ENCODE measurements around the gene TMED10. TPM values are rescaled to one million over a fixed set of nuclear protein-coding genes. Genes with fewer than 3 reads are reported as not detected.

Gene TMED10
- total and polyA plus RNA-seq, 2 of the 13 experiments (the other 11 are each of a cell fraction or from before 2014, with no cell fraction given), result 311 to 377 TPM

DNA sequence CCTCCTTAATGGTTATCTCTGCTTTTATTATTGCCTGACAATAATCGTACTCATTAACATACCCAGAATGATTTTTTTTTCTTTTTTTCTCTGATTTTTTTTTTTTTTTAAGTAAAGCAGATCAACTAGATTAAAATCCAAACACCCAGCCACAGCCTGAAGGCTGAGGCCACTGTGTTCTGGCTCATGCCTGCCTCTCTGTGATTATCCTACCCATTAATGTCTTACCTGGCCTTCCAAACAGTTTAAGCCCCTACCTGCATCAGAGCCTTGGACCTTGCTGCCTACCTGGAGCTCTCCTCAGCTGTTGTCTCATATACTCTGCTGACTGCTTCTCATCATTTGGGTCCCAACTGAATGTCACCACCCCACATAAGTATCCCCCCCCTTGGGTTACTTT is 6.8 kb upstream of the TMED10 start:
- DNase-seq (ENCODE audit: low spot score) (no peak), ATAC-seq (no peak), FAIRE-seq (no peak)
- peaks cover 45% of the 10 kb centered on the region for H3K4me1 ChIP-seq (ENCODE audit: insufficient read depth, low read length)
- no peaks in the 10 kb centered on the region for H4K20me1 ChIP-seq (ENCODE audit: insufficient read depth, low read length)
- no peaks in the 10 kb centered on the region for H3K9me3 ChIP-seq (ENCODE audit: low read length)
- in situ Hi-C loops (cut with HindIII; ENCODE audit: extremely low pct_ligation_motif_present, low pct_unique_long_range_greater_than_20kb) (no loop called here), intact Hi-C loops (cut with micrococcal nuclease; ENCODE audit: unreplicated experiment) (no loop called here)
- no peak overlapping the region for H3K9ac ChIP-seq (ENCODE audit: insufficient read depth, low read depth, low read length)
- no peaks in the 10 kb centered on the region for H3K36me3 ChIP-seq (replicated peaks in 1 of 2; ENCODE audit: control insufficient read depth in 1 of 2, insufficient read depth in 2 of 2, low read length in 2 of 2)
- 5% methylated on average over 1 of the region's 1 CpG for WGBS (ENCODE audit: low lambda C conversion rate)
- no peak overlapping the region for H2AFZ ChIP-seq (ENCODE audit: low read length)
- no peak overlapping the region for H3K27ac ChIP-seq (ENCODE audit: extremely low read length, insufficient read depth, low read length)
- H3K27me3 ChIP-seq (ENCODE audit: control insufficient read depth in 1 of 2, insufficient read depth in 2 of 2, low read length in 2 of 2), result no peaks in the 10 kb centered on the region; a peak in 2 of 5 replicates
- no peak overlapping the region for H3K4me3 ChIP-seq (replicated peaks in 1 of 3; ENCODE audit: insufficient read depth in 1 of 3, low read depth in 2 of 3, low read length in 3 of 3)
- POLR2A ChIA-PET, result interaction anchor here (0.8 kb wide), 1 partner anchor 13 kb away, joined by 3 read pairs; no protein-coding TSS in a partner anchor
- CTCF ChIA-PET (ENCODE audit: low intra/inter-chr PET ratio, low total read pairs), result no interaction called here
- BruUV-seq (replicated peaks), result no TSS peak
- H3K79me2 ChIP-seq (ENCODE audit: insufficient read depth, low read length), result no peaks in the 10 kb centered on the region
- no peak overlapping the region for H3K4me2 ChIP-seq (ENCODE audit: low read depth, low read length)
- TF ChIP-seq, protein P1, sequence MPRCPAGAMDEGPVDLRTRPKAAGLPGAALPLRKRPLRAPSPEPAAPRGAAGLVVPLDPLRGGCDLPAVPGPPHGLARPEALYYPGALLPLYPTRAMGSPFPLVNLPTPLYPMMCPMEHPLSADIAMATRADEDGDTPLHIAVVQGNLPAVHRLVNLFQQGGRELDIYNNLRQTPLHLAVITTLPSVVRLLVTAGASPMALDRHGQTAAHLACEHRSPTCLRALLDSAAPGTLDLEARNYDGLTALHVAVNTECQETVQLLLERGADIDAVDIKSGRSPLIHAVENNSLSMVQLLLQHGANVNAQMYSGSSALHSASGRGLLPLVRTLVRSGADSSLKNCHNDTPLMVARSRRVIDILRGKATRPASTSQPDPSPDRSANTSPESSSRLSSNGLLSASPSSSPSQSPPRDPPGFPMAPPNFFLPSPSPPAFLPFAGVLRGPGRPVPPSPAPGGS (CRISPR knock-in tag; IDR thresholded peaks at IDR 0.05), result no peak
- TF ChIP-seq, protein P2, sequence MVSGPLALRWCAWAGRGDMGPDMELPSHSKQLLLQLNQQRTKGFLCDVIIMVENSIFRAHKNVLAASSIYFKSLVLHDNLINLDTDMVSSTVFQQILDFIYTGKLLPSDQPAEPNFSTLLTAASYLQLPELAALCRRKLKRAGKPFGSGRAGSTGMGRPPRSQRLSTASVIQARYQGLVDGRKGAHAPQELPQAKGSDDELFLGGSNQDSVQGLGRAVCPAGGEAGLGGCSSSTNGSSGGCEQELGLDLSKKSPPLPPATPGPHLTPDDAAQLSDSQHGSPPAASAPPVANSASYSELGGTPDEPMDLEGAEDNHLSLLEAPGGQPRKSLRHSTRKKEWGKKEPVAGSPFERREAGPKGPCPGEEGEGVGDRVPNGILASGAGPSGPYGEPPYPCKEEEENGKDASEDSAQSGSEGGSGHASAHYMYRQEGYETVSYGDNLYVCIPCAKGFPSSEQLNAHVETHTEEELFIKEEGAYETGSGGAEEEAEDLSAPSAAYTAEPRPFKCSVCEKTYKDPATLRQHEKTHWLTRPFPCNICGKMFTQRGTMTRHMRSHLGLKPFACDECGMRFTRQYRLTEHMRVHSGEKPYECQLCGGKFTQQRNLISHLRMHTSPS (CRISPR knock-in tag; IDR thresholded peaks at IDR 0.05; ENCODE audit: low read depth), result no peak
- TF ChIP-seq RFXANK (CRISPR knock-in tag; IDR thresholded peaks at IDR 0.05) (no peak), ZNF607 (CRISPR knock-in tag; IDR thresholded peaks at IDR 0.05; ENCODE audit: borderline replicate concordance) (no peak)

DNA sequence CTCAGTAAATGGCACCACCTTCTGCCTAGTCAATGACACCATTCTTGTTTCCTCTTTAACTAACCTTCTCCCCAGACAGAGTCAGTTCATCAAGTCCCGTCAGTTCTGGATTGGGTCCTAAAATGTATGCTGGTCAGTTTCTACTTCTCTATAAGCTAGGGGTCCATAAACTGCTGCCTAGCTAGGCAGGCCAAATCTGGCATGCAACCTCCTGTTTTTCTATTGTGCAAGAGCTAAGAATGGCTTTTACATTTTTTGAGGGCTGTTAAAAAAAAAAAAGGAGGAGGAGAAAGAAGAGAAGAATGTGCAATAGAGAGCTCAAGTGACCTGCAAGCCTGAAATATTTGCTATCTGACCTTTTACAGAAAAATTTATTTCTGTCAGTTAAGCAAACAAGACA is 6.4 kb upstream of the TMED10 start:
- intact Hi-C loops (cut with micrococcal nuclease; ENCODE audit: unreplicated experiment) (no loop called here), in situ Hi-C loops (cut with HindIII; ENCODE audit: extremely low pct_ligation_motif_present, low pct_unique_long_range_greater_than_20kb) (no loop called here)
- POLR2A ChIA-PET, result interaction anchor here (0.8 kb wide), 1 partner anchor 13 kb away, joined by 3 read pairs; no protein-coding TSS in a partner anchor
- H3K9ac ChIP-seq (ENCODE audit: insufficient read depth, low read depth, low read length), result no peak overlapping the region
- BruUV-seq (replicated peaks), result no TSS peak
- no peak overlapping the region; the same call in 1 of the 2 replicates for H3K4me2 ChIP-seq (ENCODE audit: low read depth, low read length)
- no peaks in the 10 kb centered on the region; a peak in 1 of 5 replicates for H3K27me3 ChIP-seq (ENCODE audit: control insufficient read depth in 1 of 2, insufficient read depth in 2 of 2, low read length in 2 of 2)
- ATAC-seq, result no peak
- H3K4me1 ChIP-seq (ENCODE audit: insufficient read depth, low read length), result peaks cover 42% of the 10 kb centered on the region
- no peaks in the 10 kb centered on the region for H3K79me2 ChIP-seq (ENCODE audit: insufficient read depth, low read length)
- H4K20me1 ChIP-seq (ENCODE audit: insufficient read depth, low read length), result no peaks in the 10 kb centered on the region
- no peak overlapping the region for H3K4me3 ChIP-seq (replicated peaks in 1 of 3; ENCODE audit: insufficient read depth in 1 of 3, low read depth in 2 of 3, low read length in 3 of 3)
- H3K36me3 ChIP-seq (replicated peaks in 1 of 2; ENCODE audit: control insufficient read depth in 1 of 2, insufficient read depth in 2 of 2, low read length in 2 of 2), result no peaks in the 10 kb centered on the region
- H3K9me3 ChIP-seq (ENCODE audit: low read length), result no peaks in the 10 kb centered on the region
- no peak overlapping the region for H2AFZ ChIP-seq (ENCODE audit: low read length)
- H3K27ac ChIP-seq (ENCODE audit: extremely low read length, insufficient read depth, low read length), result no peak overlapping the region
- 3% methylated on average over 1 of the region's 1 CpG for WGBS (ENCODE audit: low lambda C conversion rate)
- DNase-seq (ENCODE audit: low spot score), result peak; percentile 50
- no peak for FAIRE-seq
- no peak for TF ChIP-seq TGIF2 (CRISPR knock-in tag; IDR thresholded peaks at IDR 0.05)
- no peak for TF ChIP-seq ZNF619 (CRISPR knock-in tag; IDR thresholded peaks at IDR 0.05)
- no peak for TF ChIP-seq ZNF367 (CRISPR knock-in tag; IDR thresholded peaks at IDR 0.05; ENCODE audit: borderline replicate concordance)
- no peak for TF ChIP-seq SOX13 (IDR thresholded peaks at IDR 0.05)
- peak in 1 of 2 experiments; percentile 10; a peak in 1 of 4 replicates for TF ChIP-seq SOX13 (CRISPR knock-in tag; conservative IDR thresholded peaks at IDR 0.05 in 1 of 2, IDR thresholded peaks at IDR 0.05 in 1 of 2)
- TF ChIP-seq SIN3B (IDR thresholded peaks at IDR 0.05; ENCODE audit: low read length), result no peak
- TF ChIP-seq ZNF781 (CRISPR knock-in tag; IDR thresholded peaks at IDR 0.05; ENCODE audit: borderline replicate concordance, not compliant biosample characterization), result no peak
- TF ChIP-seq, protein P3, sequence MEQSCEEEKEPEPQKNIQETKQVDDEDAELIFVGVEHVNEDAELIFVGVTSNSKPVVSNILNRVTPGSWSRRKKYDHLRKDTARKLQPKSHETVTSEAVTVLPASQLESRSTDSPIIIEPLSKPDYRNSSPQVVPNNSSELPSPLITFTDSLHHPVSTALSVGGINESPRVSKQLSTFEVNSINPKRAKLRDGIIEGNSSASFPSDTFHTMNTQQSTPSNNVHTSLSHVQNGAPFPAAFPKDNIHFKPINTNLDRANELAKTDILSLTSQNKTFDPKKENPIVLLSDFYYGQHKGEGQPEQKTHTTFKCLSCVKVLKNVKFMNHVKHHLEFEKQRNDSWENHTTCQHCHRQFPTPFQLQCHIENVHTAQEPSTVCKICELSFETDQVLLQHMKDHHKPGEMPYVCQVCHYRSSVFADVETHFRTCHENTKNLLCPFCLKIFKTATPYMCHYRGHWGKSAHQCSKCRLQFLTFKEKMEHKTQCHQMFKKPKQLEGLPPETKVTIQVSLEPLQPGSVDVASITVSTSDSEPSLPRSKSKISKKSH (CRISPR knock-in tag; IDR thresholded peaks at IDR 0.05; ENCODE audit: borderline replicate concordance), result no peak
- peak; percentile 53; the same call in 1 of the 2 replicates for TF ChIP-seq CEBPB (IDR thresholded peaks at IDR 0.05; ENCODE audit: borderline replicate concordance, low read depth, low read length)
- CTCF ChIA-PET (ENCODE audit: low intra/inter-chr PET ratio, low total read pairs), result no interaction called here
